ENCODE data around the gene GNAI3. TPM values are rescaled to one million over a fixed set of nuclear protein-coding genes. Genes with fewer than 3 reads are reported as not detected.

The GNAI3 gene
- total RNA-seq, 2 donors from 2014 or later: 5.4 to 9.3 TPM

DNA sequence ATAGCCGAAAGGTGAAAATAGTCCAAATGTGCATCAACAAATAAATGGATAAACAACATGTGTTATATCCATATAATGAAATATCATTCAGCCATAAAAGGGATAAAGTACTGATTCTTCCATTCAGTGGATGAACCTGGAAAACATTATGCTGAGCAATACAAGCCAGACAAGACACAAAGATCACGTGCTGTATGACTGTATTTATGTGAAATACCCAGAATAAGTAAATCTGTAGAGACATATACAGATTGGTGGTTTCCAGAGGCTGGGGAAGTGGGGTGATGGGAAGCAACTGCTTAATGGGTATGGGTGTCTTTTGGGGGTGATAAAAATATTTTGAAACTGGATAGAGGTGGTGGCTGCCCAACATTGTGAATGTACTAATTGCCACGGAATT is 94.2 kb downstream of the GNAI3 start:
- TF ChIP-seq, protein P1, sequence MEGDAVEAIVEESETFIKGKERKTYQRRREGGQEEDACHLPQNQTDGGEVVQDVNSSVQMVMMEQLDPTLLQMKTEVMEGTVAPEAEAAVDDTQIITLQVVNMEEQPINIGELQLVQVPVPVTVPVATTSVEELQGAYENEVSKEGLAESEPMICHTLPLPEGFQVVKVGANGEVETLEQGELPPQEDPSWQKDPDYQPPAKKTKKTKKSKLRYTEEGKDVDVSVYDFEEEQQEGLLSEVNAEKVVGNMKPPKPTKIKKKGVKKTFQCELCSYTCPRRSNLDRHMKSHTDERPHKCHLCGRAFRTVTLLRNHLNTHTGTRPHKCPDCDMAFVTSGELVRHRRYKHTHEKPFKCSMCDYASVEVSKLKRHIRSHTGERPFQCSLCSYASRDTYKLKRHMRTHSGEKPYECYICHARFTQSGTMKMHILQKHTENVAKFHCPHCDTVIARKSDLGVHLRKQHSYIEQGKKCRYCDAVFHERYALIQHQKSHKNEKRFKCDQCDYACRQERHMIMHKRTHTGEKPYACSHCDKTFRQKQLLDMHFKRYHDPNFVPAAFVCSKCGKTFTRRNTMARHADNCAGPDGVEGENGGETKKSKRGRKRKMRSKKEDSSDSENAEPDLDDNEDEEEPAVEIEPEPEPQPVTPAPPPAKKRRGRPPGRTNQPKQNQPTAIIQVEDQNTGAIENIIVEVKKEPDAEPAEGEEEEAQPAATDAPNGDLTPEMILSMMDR (IDR thresholded peaks at IDR 0.05): no peak
- H3K9me3 ChIP-seq: no peaks in the 10 kb centered on the region
- no peak for DNase-seq (ENCODE audit: low spot score)

DNA sequence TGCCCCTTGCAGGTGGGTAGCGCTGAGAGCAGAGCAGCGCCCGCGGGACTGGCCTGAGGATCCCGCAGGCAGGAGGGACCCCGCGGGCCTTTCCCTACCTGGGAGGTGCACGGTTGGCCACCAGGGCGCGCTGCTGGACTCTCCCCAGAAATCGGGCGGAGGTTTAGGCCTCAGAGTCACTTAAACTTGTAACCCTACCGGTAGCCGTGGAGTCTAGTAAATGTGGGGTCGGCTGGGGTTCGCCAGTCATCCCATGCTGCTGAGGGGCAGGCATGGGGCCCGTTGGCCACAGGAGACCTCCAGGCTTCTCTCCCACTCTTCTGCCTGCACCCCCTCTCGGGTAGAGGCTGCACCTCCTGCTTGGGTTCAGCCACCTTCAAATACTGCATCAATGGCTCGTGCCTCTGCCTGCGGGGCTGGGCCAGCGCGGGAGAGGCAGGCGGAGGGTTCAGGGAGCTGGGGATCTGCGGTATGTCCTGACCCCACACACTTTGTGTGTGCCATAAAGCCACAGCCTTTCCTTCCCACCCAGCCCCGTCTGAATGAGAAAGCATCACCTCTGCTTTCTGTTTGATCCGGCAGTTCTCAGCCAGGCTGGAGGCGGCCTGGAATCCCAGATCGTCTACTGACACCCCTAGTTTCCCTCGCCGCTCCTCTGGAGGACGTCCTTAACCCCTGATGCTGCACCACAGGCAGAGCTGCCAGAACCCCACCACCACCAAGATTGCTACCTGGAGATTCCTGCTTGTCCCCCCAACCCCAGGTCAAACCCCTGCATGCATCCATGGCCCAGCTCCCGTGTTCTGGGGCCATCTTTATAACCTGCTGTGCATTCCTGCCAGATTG is 95.2 kb downstream of the GNAI3 start:
- no peak overlapping the region for H3K27ac ChIP-seq
- no peaks in the 10 kb centered on the region for H3K9me3 ChIP-seq
- DNase-seq (ENCODE audit: low spot score) (no peak), ATAC-seq (ENCODE audit: insufficient number of reproducible peaks, low FRiP score, low read depth) (no peak)
- peaks cover 0 to 3% of the 10 kb centered on the region in 2 donors for H3K4me1 ChIP-seq (ENCODE audit: control insufficient read depth in 1 of 2, low read depth in 2 of 2)
- H3K27me3 ChIP-seq (replicated peaks; ENCODE audit: insufficient read depth): no peaks in the 10 kb centered on the region
- H3K36me3 ChIP-seq: no peaks in the 10 kb centered on the region
- TF ChIP-seq, protein P1 (IDR thresholded peaks at IDR 0.05): peak; percentile 80
- no peak overlapping the region for H3K4me3 ChIP-seq

More for the DNA sequence above, 94.2 kb downstream of the GNAI3 start:
- no peak for ATAC-seq (ENCODE audit: insufficient number of reproducible peaks, low FRiP score, low read depth)
- Histone ChIP-seq H3K36me3 (no peaks in the 10 kb centered on the region), H3K4me1 (ENCODE audit: control insufficient read depth in 1 of 2, low read depth in 2 of 2) (peaks cover 0 to 3% of the 10 kb centered on the region in 2 donors), H3K4me3 (no peak overlapping the region), H3K27ac (no peak overlapping the region), H3K27me3 (replicated peaks; ENCODE audit: insufficient read depth) (no peaks in the 10 kb centered on the region)

DNA sequence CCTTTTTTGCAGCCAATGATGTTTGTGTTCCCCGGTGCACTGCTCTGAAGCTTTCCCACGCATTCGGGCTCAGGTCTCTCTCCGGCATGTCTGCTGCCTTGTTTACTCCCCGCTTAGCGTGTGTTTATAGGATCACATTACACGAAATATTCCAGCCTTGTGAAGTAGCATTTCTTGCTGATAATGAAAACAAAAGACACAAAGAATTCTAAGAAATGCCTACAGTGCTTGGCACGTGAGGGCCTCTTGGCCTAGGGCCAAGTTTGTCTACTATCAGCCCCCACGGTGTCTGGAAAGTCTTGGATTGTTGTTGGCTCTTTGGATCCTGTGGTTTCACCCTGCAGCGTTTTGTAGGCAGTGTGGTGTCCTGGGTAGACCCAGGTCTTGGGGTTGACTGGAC is 96.3 kb downstream of the GNAI3 start:
- no peak overlapping the region for H3K27ac ChIP-seq
- H3K4me3 ChIP-seq: no peak overlapping the region
- DNase-seq (ENCODE audit: low spot score): no peak
- no peak for ATAC-seq (ENCODE audit: insufficient number of reproducible peaks, low FRiP score, low read depth)
- H3K27me3 ChIP-seq (replicated peaks; ENCODE audit: insufficient read depth): no peaks in the 10 kb centered on the region
- no peaks in the 10 kb centered on the region for H3K9me3 ChIP-seq
- H3K4me1 ChIP-seq (ENCODE audit: control insufficient read depth in 1 of 2, low read depth in 2 of 2): peaks cover 0 to 3% of the 10 kb centered on the region in 2 donors
- H3K36me3 ChIP-seq: no peaks in the 10 kb centered on the region
- TF ChIP-seq, protein P1 (IDR thresholded peaks at IDR 0.05): no peak

DNA sequence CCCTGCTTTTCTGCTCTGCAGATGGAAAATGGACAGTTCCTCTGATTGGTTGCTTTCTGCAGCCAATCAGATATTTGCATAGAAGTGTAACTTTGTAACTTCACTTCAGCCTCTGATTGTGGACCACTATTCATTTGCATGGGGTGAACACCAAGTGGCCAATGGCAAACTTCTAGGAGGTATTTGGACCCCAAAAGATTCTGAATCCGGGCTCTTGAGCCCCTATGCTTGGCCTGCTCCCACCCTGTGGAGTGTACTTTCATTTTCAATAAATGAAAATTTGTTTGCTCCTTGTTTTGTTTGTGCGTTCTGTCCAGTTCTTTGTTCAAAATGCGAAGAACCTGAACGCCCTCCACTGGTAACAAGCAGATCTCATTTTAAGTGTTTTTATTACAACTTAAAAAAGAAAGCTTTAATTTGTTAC is 101.1 kb downstream of the GNAI3 start:
- peaks cover 4 to 12% of the 10 kb centered on the region in 2 donors for H3K4me1 ChIP-seq (ENCODE audit: control insufficient read depth in 1 of 2, low read depth in 2 of 2)
- DNase-seq (ENCODE audit: low spot score) (no peak), ATAC-seq (ENCODE audit: insufficient number of reproducible peaks, low FRiP score, low read depth) (no peak)
- no peaks in the 10 kb centered on the region for H3K36me3 ChIP-seq
- H3K27ac ChIP-seq: no peak overlapping the region
- peak overlapping the region; percentile 40 for H3K4me3 ChIP-seq
- TF ChIP-seq, protein P1 (IDR thresholded peaks at IDR 0.05): no peak
- no peaks in the 10 kb centered on the region for H3K9me3 ChIP-seq
- no peaks in the 10 kb centered on the region for H3K27me3 ChIP-seq (replicated peaks; ENCODE audit: insufficient read depth)

DNA sequence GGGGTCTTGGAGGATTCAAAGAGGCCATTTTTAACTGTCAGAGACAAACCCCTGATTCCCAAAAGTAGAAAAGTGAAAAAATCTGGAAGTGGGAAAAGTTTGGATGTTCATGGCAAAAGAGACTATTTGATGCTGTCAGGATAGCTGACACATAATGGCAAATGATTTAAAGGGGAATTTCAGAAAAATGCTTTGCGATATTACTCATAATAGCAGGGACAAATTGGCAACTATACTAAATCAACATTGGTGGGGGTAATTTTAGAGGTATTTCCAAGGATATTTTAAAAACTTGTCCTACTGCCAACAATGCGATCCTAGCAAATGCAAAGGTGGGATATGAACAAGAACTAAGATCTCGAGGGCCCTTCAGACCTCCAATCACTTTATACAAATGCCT is 102.2 kb downstream of the GNAI3 start:
- Histone ChIP-seq H3K27ac (no peak overlapping the region), H3K4me1 (ENCODE audit: control insufficient read depth in 1 of 2, low read depth in 2 of 2) (peaks cover 7 to 23% of the 10 kb centered on the region in 2 donors), H3K9me3 (no peaks in the 10 kb centered on the region), H3K4me3 (peak overlapping the region; percentile 40), H3K36me3 (no peaks in the 10 kb centered on the region), H3K27me3 (replicated peaks; ENCODE audit: insufficient read depth) (no peaks in the 10 kb centered on the region)
- ATAC-seq (ENCODE audit: insufficient number of reproducible peaks, low FRiP score, low read depth): no peak
- TF ChIP-seq, protein P1 (IDR thresholded peaks at IDR 0.05): no peak
- DNase-seq (ENCODE audit: low spot score): no peak
